Keratinocyte (primary cell): Measurements from ENCODE around the gene TUBA3C. TPM values are rescaled to one million over a fixed set of nuclear protein-coding genes. Genes with fewer than 3 reads are reported as not detected.

Experiments
- DNase-seq: peaks from one replicate; pipeline ENCODE4 v3.0.0-alpha.2; 2011; ENCODE audit warnings: low read depth, missing footprints, low spot score
- FAIRE-seq: peaks from 2 replicates; lab custom pipeline; 2011; peaks lifted over from hg19 to GRCh38; lab: Jason Lieb, UNC
- H2AFZ ChIP-seq: 2 replicates; pipeline ENCODE4 v1.6.0; 2012; ENCODE audit warnings: low read length, control low read depth, inconsistent platforms; ENCODE audit not compliant: control insufficient read depth
- H3K27ac ChIP-seq: 2 replicates; pipeline ENCODE4 v1.5.1; 2011; ENCODE audit warnings: low read length; ENCODE audit not compliant: control insufficient read depth, insufficient read depth
- H3K27me3 ChIP-seq: 3 replicates; pipeline ENCODE4 v1.6.0; 2011; ENCODE audit warnings: low read length; ENCODE audit not compliant: control insufficient read depth, insufficient read depth; ENCODE audit errors: extremely low read depth
- H3K36me3 ChIP-seq, 2 experiments: 2 replicates in 1 of 2; 3 replicates in 1 of 2; pipeline ENCODE4 v1.5.1; 2011; ENCODE audit warnings: low read length in 2 of 2, mild to moderate bottlenecking in 1 of 2; ENCODE audit not compliant: control insufficient read depth in 2 of 2, insufficient read depth in 2 of 2; ENCODE audit errors: extremely low read depth in 1 of 2
- H3K4me1 ChIP-seq: 3 replicates; pipeline ENCODE4 v1.5.1; 2011; ENCODE audit warnings: low read length; ENCODE audit not compliant: control insufficient read depth, insufficient read depth; ENCODE audit errors: extremely low read depth
- H3K4me2 ChIP-seq: 3 replicates; pipeline ENCODE4 v1.6.0; 2011; ENCODE audit warnings: low read depth, low read length; ENCODE audit not compliant: control insufficient read depth, insufficient read depth; ENCODE audit errors: extremely low read depth
- H3K4me3 ChIP-seq, 3 experiments: fragments of 200-600 bp in 1 of 3; sonication (generic) in 1 of 3; 2 replicates in 2 of 3; 3 replicates in 1 of 3; pipeline ENCODE4 v1.5.1; 2011 to 2016; ENCODE audit warnings: low read length in 3 of 3, mild to moderate bottlenecking in 3 of 3, control low read depth in 2 of 3, inconsistent platforms in 1 of 3, low read depth in 1 of 3, mixed read lengths in 1 of 3, mixed run types in 1 of 3, moderate library complexity in 1 of 3; ENCODE audit not compliant: control insufficient read depth in 2 of 3, insufficient read depth in 2 of 3; ENCODE audit errors: extremely low read depth in 1 of 3
- H3K79me2 ChIP-seq: 2 replicates; pipeline ENCODE4 v1.6.0; 2012; ENCODE audit warnings: low read length; ENCODE audit not compliant: control insufficient read depth, insufficient read depth
- H3K9ac ChIP-seq: 3 replicates; pipeline ENCODE4 v1.6.0; 2011; ENCODE audit warnings: low read length; ENCODE audit not compliant: control insufficient read depth, insufficient read depth; ENCODE audit errors: extremely low read depth
- H3K9me1 ChIP-seq: 3 replicates; pipeline ENCODE4 v1.6.0; 2011; ENCODE audit warnings: low read length; ENCODE audit not compliant: control insufficient read depth, insufficient read depth; ENCODE audit errors: extremely low read depth
- H3K9me3 ChIP-seq: 2 replicates; pipeline ENCODE4 v1.5.1; 2012; ENCODE audit warnings: low read depth, low read length; ENCODE audit not compliant: control insufficient read depth
- H4K20me1 ChIP-seq: 3 replicates; pipeline ENCODE4 v1.6.0; 2011; ENCODE audit warnings: low read length; ENCODE audit not compliant: control insufficient read depth, insufficient read depth; ENCODE audit errors: extremely low read depth
- EZH2 ChIP-seq: IDR thresholded peaks from one replicate; pipeline ENCODE4 v1.6.1; 2012; ENCODE audit warnings: inconsistent platforms, mild to moderate bottlenecking, low read length, moderate library complexity
- dilution Hi-C: fragments of 300-500 bp; cut with MboI; formaldehyde crosslinking; loops from one replicate; pipeline ENCODE4 v1.7.0; 2020; ENCODE audit warnings: low sequenced_read_pairs; ENCODE audit not compliant: extremely low pct_ligation_motif_present
- polyA plus RNA-seq, 5 experiments: library from polyadenylated mRNA; depleted of rRNA in 3 of 5; stranded (reverse) in 3 of 5; stranded (forward) in 1 of 5; unstranded in 1 of 5; fragments of >200 nt; gene quantifications; 1 replicate in 1 of 5; 2 replicates in 3 of 5; 3 replicates in 1 of 5; pipeline versions ENCODE4 v1.2.1 to v1.2.3, GENCODE V29; 2011 to 2012; ENCODE audit warnings: missing spikeins in 2 of 5, low read depth in 1 of 5, low replicate concordance in 1 of 5
- TF ChIP-seq, protein P1 (sequence below), 3 experiments: IDR thresholded peaks in 1 of 3; conservative IDR thresholded peaks in 1 of 3; optimal IDR thresholded peaks in 1 of 3; 2 replicates in 2 of 3; 3 replicates in 1 of 3; pipeline versions ENCODE3 to v1.5.1; 2011; ENCODE audit warnings: low read length in 3 of 3, mild to moderate bottlenecking in 3 of 3, moderate library complexity in 2 of 3, control low read depth in 1 of 3, inconsistent platforms in 1 of 3; ENCODE audit not compliant: insufficient read depth in 2 of 3; ENCODE audit errors: extremely low read depth in 1 of 3

TUBA3C gene
- polyA plus RNA-seq, 1 donor (not counting 4 experiments of a cell fraction or from before 2014, with no cell fraction given): not detected

DNA sequence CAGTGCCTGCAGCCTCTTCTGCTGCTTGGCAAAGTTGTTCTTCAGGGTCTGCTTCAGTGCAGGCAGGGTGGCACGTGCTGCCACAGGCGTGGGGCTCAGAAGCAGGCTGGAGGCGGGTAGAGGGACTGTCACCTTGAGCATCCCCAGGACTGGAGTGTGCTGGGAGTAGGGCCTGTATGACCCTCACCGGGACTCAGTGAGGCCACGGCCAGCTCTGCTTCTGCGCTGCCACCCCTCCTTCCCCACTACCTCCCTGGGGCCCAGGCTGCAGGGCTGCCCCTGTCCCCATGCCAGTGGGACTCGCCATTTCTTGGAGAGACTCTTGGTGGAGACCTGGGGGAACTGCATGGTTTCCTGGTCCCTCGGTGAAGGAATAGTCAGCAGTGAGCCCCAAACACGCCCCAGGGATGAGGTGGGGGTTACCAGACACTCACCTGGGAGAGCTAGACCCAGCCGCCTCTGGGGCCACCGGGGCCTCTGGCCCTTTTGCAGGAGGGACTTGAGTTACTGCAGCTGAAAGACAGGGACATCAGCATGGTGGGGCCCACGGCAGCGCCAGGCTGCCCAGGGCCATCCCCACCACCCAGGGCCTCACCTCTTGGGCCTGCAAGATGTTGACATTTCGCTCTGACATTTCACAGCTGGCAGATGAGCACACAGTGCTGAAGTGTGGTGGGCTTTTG is 29.9 kb downstream of the TUBA3C start:
- peaks cover 14% of the 10 kb centered on the region for H3K9me3 ChIP-seq
- no peak overlapping the region for H3K27ac ChIP-seq
- no peak overlapping the region for H3K4me2 ChIP-seq
- H3K27me3 ChIP-seq: no peaks in the 10 kb centered on the region
- no peaks in the 10 kb centered on the region for H3K36me3 ChIP-seq
- no peaks in the 10 kb centered on the region for H3K9me1 ChIP-seq
- no peak overlapping the region for H2AFZ ChIP-seq
- DNase-seq (no peak), FAIRE-seq (no peak)
- TF ChIP-seq, protein P1, sequence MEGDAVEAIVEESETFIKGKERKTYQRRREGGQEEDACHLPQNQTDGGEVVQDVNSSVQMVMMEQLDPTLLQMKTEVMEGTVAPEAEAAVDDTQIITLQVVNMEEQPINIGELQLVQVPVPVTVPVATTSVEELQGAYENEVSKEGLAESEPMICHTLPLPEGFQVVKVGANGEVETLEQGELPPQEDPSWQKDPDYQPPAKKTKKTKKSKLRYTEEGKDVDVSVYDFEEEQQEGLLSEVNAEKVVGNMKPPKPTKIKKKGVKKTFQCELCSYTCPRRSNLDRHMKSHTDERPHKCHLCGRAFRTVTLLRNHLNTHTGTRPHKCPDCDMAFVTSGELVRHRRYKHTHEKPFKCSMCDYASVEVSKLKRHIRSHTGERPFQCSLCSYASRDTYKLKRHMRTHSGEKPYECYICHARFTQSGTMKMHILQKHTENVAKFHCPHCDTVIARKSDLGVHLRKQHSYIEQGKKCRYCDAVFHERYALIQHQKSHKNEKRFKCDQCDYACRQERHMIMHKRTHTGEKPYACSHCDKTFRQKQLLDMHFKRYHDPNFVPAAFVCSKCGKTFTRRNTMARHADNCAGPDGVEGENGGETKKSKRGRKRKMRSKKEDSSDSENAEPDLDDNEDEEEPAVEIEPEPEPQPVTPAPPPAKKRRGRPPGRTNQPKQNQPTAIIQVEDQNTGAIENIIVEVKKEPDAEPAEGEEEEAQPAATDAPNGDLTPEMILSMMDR (optimal IDR thresholded peaks at IDR 0.05 in 1 of 3, IDR thresholded peaks at IDR 0.05 in 1 of 3, conservative IDR thresholded peaks at IDR 0.05 in 1 of 3; ENCODE audit: extremely low read depth in 1 of 3, insufficient read depth in 2 of 3, low read length in 3 of 3): no peak
- no peak for TF ChIP-seq EZH2
- no peak overlapping the region for H3K9ac ChIP-seq
- no peaks in the 10 kb centered on the region for H3K4me1 ChIP-seq
- H3K79me2 ChIP-seq: no peaks in the 10 kb centered on the region
- H4K20me1 ChIP-seq: no peaks in the 10 kb centered on the region
- no peak overlapping the region for H3K4me3 ChIP-seq
- dilution Hi-C loops: no loop called here

DNA sequence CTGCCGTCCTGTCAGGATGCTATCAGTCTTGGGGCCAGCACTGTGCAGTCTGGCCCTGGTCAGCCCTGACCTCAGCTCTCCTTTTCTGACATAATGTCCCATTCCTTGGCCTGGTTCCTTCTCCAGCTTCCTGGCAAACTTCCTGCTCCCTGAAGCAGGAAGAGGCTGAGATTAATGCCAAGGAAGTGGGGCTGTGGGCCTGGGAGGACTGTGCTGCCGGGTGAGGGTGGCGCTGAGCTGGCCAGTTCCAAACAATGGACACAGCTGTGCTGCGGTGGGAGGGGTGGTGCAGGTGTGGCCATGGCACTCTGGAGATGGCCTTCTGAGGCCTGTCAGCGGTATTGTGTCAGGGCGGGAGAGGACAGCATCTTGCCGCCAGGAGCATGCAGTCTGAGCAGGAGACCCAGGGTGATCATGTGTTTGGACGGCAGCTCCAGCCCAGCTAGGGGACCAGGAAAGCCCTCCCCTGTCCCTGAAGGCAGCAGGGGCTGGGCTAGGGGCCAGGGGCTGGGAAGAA is 30.9 kb downstream of the TUBA3C start:
- Histone ChIP-seq H3K9me1 (no peaks in the 10 kb centered on the region), H4K20me1 (no peaks in the 10 kb centered on the region), H3K9me3 (peaks cover 14% of the 10 kb centered on the region), H3K79me2 (no peaks in the 10 kb centered on the region), H3K27ac (no peak overlapping the region), H3K4me2 (no peak overlapping the region), H3K36me3 (no peaks in the 10 kb centered on the region), H3K4me3 (no peak overlapping the region), H3K9ac (no peak overlapping the region), H3K4me1 (no peaks in the 10 kb centered on the region), H3K27me3 (no peaks in the 10 kb centered on the region), H2AFZ (no peak overlapping the region)
- FAIRE-seq (no peak), DNase-seq (no peak)
- TF ChIP-seq, protein P1 (optimal IDR thresholded peaks at IDR 0.05 in 1 of 3, IDR thresholded peaks at IDR 0.05 in 1 of 3, conservative IDR thresholded peaks at IDR 0.05 in 1 of 3; ENCODE audit: extremely low read depth in 1 of 3, insufficient read depth in 2 of 3, low read length in 3 of 3): no peak
- no peak for TF ChIP-seq EZH2
- dilution Hi-C loops: no loop called here
